Neural cell (in vitro differentiated cells): ENCODE measurements around the gene ATG3. TPM values are rescaled to one million over a fixed set of nuclear protein-coding genes. Genes with fewer than 3 reads are reported as not detected.

ENCODE experiments used
- H2AFZ ChIP-seq: fragments of 200-600, 300-800 bp; sonication (generic), shearing (Covaris generic); 2 replicates; pipeline ENCODE4 v1.6.0; 2014; ENCODE audit warnings: low read depth, mild to moderate bottlenecking, antibody characterized with exemption, low read length, moderate library complexity
- H3F3A ChIP-seq: fragments of 200-600 bp; shearing (Covaris generic); 2 replicates; pipeline ENCODE4 v1.6.1; 2016; ENCODE audit warnings: mild to moderate bottlenecking, moderate library complexity, mixed read lengths, antibody characterized with exemption, low read length; ENCODE audit not compliant: insufficient read depth, poor library complexity, severe bottlenecking
- H3K27ac ChIP-seq: fragments of 200-600, 300-800 bp; sonication (generic), shearing (Covaris generic); 2 replicates; pipeline ENCODE4 v1.5.1; 2014; ENCODE audit warnings: mild to moderate bottlenecking, low read length, moderate library complexity
- H3K27me3 ChIP-seq: fragments of 300-800, 200-600 bp; sonication (generic), shearing (Covaris generic); 2 replicates; pipeline ENCODE4 v1.6.0; 2014; ENCODE audit warnings: mild to moderate bottlenecking, low read depth, low read length, moderate library complexity; ENCODE audit not compliant: insufficient read depth
- H3K36me3 ChIP-seq: fragments of 300-800, 200-600 bp; sonication (generic), shearing (Covaris generic); 2 replicates; pipeline ENCODE4 v1.5.1; 2014; ENCODE audit warnings: mild to moderate bottlenecking, antibody characterized with exemption, low read length, moderate library complexity; ENCODE audit not compliant: insufficient read depth
- H3K4me2 ChIP-seq: fragments of 300-800, 200-600 bp; sonication (generic), shearing (Covaris generic); 2 replicates; pipeline ENCODE4 v1.6.0; 2014; ENCODE audit warnings: mild to moderate bottlenecking, low read length
- H3K4me3 ChIP-seq: fragments of 300-800, 200-600 bp; sonication (generic), shearing (Covaris generic); 2 replicates; pipeline ENCODE4 v1.5.1; 2014; ENCODE audit warnings: mild to moderate bottlenecking, low read length, moderate library complexity
- H3K79me2 ChIP-seq: fragments of 200-600 bp; shearing (Covaris generic); replicated peaks from 2 replicates; pipeline ENCODE4 v1.6.0; 2014; ENCODE audit warnings: mild to moderate bottlenecking, low read length, moderate library complexity; ENCODE audit not compliant: insufficient read depth
- H3K9ac ChIP-seq: fragments of 300-800, 200-600 bp; sonication (generic), shearing (Covaris generic); 2 replicates; pipeline ENCODE4 v1.6.1; 2016; ENCODE audit warnings: mild to moderate bottlenecking, low read length, mixed read lengths
- H3K9me2 ChIP-seq: fragments of 200-600 bp; shearing (Covaris generic); 2 replicates; pipeline ENCODE4 v1.6.1; 2016; ENCODE audit warnings: mild to moderate bottlenecking, low read length, mixed read lengths; ENCODE audit not compliant: insufficient read depth
- H3K9me3 ChIP-seq: fragments of 200-600, 300-800 bp; sonication (generic), shearing (Covaris generic); 2 replicates; pipeline ENCODE4 v1.6.1; 2016; ENCODE audit warnings: mild to moderate bottlenecking, mixed run types, low read length, moderate library complexity, mixed read lengths
- H4K20me1 ChIP-seq: fragments of 200-600 bp; shearing (Covaris generic); 2 replicates; pipeline ENCODE4 v1.6.1; 2016; ENCODE audit warnings: mild to moderate bottlenecking, mixed run types; ENCODE audit not compliant: insufficient read depth
- EP300 ChIP-seq: fragments of 450-650 bp; conservative IDR thresholded peaks from 2 replicates; pipeline ENCODE4 v1.6.1; 2014; ENCODE audit warnings: antibody characterized with exemption, mild to moderate bottlenecking, moderate library complexity; ENCODE audit not compliant: poor library complexity, severe bottlenecking
- EZH2 ChIP-seq: fragments of 200-600, 300-800 bp; shearing (Covaris generic), sonication (generic); IDR thresholded peaks from 2 replicates; pipeline ENCODE4 v1.6.1; 2014; ENCODE audit warnings: antibody characterized with exemption, low read length, borderline replicate concordance, mild to moderate bottlenecking; ENCODE audit not compliant: insufficient read depth, poor library complexity, severe bottlenecking
- MXI1 ChIP-seq: fragments of 450-650 bp; conservative IDR thresholded peaks from 2 replicates; pipeline ENCODE4 v1.6.1; 2014; ENCODE audit warnings: antibody characterized with exemption, mild to moderate bottlenecking; ENCODE audit not compliant: poor library complexity, severe bottlenecking
- POLR2AphosphoS5 ChIP-seq: IDR thresholded peaks from 2 replicates; pipeline ENCODE4 v1.6.1; 2012
- RAD21 ChIP-seq: fragments of 450-650 bp; conservative IDR thresholded peaks from 2 replicates; pipeline ENCODE4 v1.6.1; 2014; ENCODE audit warnings: antibody characterized with exemption, mild to moderate bottlenecking, moderate library complexity
- SMC3 ChIP-seq: fragments of 450-650 bp; conservative IDR thresholded peaks from 2 replicates; pipeline ENCODE4 v1.6.1; 2014; ENCODE audit warnings: antibody characterized with exemption, mild to moderate bottlenecking, moderate library complexity; ENCODE audit not compliant: poor library complexity
- TAF1 ChIP-seq: IDR thresholded peaks from 2 replicates; pipeline ENCODE4 v1.6.1; 2012; ENCODE audit warnings: low read depth
- polyA plus RNA-seq: library from polyadenylated mRNA; depleted of rRNA; stranded (reverse); fragments of >200 nt; gene quantifications from 2 replicates; pipeline ENCODE4 v1.2.3, GENCODE V29; 2014
- TF ChIP-seq, protein P1 (sequence below): fragments of 450-650 bp; IDR thresholded peaks from 2 replicates; pipeline ENCODE4 v1.5.1; 2014; ENCODE audit warnings: antibody characterized with exemption, mild to moderate bottlenecking, moderate library complexity; ENCODE audit not compliant: poor library complexity, severe bottlenecking
- TF ChIP-seq, protein P2 (sequence below): IDR thresholded peaks from 2 replicates; pipeline ENCODE4 v1.6.1; 2012; ENCODE audit warnings: borderline replicate concordance

The ATG3 gene
- polyA plus RNA-seq, 1 donor from 2014 or later, result 49.3 TPM

DNA sequence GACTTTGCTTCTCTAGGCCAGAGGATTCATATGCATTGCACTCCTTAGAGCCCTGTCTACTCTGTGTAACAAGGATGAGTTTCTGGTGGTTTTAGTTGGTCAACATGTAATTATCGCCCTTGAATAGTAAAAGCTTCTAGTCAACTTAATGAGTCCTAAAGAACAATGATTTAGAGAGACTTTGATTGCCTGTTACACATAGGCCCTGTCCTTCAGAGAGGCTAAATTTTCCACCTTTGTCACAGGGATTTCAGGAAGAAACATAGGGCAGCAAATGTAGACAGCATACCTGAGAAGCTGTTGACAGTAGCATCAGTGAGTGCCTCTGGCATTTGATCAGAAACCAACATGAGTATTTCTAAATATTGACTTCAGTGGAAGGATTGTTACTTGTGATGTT lies 69.6 kb downstream of the ATG3 start:
- Histone ChIP-seq H3K9me3 (no peaks in the 10 kb centered on the region), H3K4me3 (no peak overlapping the region), H3K9me2 (no peaks in the 10 kb centered on the region), H3K27me3 (no peaks in the 10 kb centered on the region), H3K9ac (no peak overlapping the region), H3F3A (no peaks in the 10 kb centered on the region), H3K36me3 (no peaks in the 10 kb centered on the region), H3K79me2 (no peaks in the 10 kb centered on the region), H3K4me2 (no peak overlapping the region), H3K27ac (no peak overlapping the region), H4K20me1 (no peaks in the 10 kb centered on the region), H2AFZ (no peak overlapping the region)
- no peak for TF ChIP-seq EP300
- TF ChIP-seq TAF1, result no peak
- no peak for TF ChIP-seq EZH2
- TF ChIP-seq, protein P1, sequence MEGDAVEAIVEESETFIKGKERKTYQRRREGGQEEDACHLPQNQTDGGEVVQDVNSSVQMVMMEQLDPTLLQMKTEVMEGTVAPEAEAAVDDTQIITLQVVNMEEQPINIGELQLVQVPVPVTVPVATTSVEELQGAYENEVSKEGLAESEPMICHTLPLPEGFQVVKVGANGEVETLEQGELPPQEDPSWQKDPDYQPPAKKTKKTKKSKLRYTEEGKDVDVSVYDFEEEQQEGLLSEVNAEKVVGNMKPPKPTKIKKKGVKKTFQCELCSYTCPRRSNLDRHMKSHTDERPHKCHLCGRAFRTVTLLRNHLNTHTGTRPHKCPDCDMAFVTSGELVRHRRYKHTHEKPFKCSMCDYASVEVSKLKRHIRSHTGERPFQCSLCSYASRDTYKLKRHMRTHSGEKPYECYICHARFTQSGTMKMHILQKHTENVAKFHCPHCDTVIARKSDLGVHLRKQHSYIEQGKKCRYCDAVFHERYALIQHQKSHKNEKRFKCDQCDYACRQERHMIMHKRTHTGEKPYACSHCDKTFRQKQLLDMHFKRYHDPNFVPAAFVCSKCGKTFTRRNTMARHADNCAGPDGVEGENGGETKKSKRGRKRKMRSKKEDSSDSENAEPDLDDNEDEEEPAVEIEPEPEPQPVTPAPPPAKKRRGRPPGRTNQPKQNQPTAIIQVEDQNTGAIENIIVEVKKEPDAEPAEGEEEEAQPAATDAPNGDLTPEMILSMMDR, result no peak
- TF ChIP-seq SMC3, result no peak
- TF ChIP-seq MXI1, result no peak
- TF ChIP-seq, protein P2, sequence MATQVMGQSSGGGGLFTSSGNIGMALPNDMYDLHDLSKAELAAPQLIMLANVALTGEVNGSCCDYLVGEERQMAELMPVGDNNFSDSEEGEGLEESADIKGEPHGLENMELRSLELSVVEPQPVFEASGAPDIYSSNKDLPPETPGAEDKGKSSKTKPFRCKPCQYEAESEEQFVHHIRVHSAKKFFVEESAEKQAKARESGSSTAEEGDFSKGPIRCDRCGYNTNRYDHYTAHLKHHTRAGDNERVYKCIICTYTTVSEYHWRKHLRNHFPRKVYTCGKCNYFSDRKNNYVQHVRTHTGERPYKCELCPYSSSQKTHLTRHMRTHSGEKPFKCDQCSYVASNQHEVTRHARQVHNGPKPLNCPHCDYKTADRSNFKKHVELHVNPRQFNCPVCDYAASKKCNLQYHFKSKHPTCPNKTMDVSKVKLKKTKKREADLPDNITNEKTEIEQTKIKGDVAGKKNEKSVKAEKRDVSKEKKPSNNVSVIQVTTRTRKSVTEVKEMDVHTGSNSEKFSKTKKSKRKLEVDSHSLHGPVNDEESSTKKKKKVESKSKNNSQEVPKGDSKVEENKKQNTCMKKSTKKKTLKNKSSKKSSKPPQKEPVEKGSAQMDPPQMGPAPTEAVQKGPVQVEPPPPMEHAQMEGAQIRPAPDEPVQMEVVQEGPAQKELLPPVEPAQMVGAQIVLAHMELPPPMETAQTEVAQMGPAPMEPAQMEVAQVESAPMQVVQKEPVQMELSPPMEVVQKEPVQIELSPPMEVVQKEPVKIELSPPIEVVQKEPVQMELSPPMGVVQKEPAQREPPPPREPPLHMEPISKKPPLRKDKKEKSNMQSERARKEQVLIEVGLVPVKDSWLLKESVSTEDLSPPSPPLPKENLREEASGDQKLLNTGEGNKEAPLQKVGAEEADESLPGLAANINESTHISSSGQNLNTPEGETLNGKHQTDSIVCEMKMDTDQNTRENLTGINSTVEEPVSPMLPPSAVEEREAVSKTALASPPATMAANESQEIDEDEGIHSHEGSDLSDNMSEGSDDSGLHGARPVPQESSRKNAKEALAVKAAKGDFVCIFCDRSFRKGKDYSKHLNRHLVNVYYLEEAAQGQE, result no peak
- TF ChIP-seq RAD21, result no peak
- no peak for TF ChIP-seq POLR2AphosphoS5

DNA sequence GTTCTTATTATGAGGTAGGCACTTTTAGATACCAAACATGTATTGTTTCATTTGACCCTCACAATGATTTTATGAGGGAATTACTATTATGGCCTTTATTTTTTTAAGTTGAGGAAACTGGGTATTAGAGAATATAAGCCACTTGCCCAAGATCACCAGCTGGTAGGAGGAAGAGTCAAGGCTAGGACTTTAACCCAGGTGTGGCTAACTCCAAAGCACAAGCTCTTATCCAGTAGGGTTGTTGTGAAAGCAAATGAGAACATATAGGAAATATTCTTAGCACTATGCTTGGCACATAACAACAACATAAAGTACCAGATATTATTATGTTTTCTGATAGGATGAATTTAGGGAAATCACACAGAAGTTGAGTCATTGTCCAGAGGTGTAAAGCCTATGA lies 70.4 kb downstream of the ATG3 start:
- Histone ChIP-seq H3K9ac (no peak overlapping the region), H3K79me2 (no peaks in the 10 kb centered on the region), H3K4me2 (no peak overlapping the region), H3K4me3 (no peak overlapping the region), H3K9me3 (no peaks in the 10 kb centered on the region), H4K20me1 (no peaks in the 10 kb centered on the region), H3K27ac (no peak overlapping the region), H3F3A (no peaks in the 10 kb centered on the region), H2AFZ (no peak overlapping the region), H3K36me3 (no peaks in the 10 kb centered on the region), H3K27me3 (no peaks in the 10 kb centered on the region), H3K9me2 (no peaks in the 10 kb centered on the region)
- no peak for TF ChIP-seq SMC3
- TF ChIP-seq, protein P2, result no peak
- no peak for TF ChIP-seq RAD21
- TF ChIP-seq TAF1, result no peak
- TF ChIP-seq, protein P1, result no peak
- TF ChIP-seq MXI1, result no peak
- no peak for TF ChIP-seq POLR2AphosphoS5
- TF ChIP-seq EZH2, result no peak
- TF ChIP-seq EP300, result no peak
